Mesodermal cell (in vitro differentiated cells): ENCODE results near the gene KCTD18.

Experiments
- H3K27ac ChIP-seq: 2 replicates; pipeline ENCODE4 v1.7.0; 2013; ENCODE audit warnings: mild to moderate bottlenecking, low read depth, low read length, moderate library complexity; ENCODE audit not compliant: severe bottlenecking
- H3K36me3 ChIP-seq: 2 replicates; pipeline ENCODE4 v1.7.1; 2013; ENCODE audit warnings: mild to moderate bottlenecking, low read length, moderate library complexity; ENCODE audit not compliant: control insufficient read depth, insufficient read depth
- H3K4me1 ChIP-seq: one replicate; pipeline ENCODE4 v1.7.1; 2013; ENCODE audit warnings: mild to moderate bottlenecking, low read length; ENCODE audit not compliant: insufficient read depth, control insufficient read depth, poor library complexity, severe bottlenecking
- H3K4me3 ChIP-seq: 2 replicates; pipeline ENCODE4 v1.7.0; 2013; ENCODE audit warnings: low read length, control low read depth, mild to moderate bottlenecking; ENCODE audit not compliant: insufficient read depth, poor library complexity, severe bottlenecking; ENCODE audit errors: extremely low read depth
- H3K9me3 ChIP-seq: 2 replicates; pipeline ENCODE4 v1.7.1; 2013; ENCODE audit warnings: mild to moderate bottlenecking, low read length, moderate library complexity; ENCODE audit not compliant: control insufficient read depth
- WGBS, 2 experiments: methylation state at CpG; one replicate each; pipeline ENCODE4 v1.1.5; 2013; ENCODE audit warnings: missing lambda C conversion rate in 2 of 2; ENCODE audit not compliant: insufficient coverage in 2 of 2; 5-methylcytosine and 5-hydroxymethylcytosine counted together

KCTD18 gene

DNA sequence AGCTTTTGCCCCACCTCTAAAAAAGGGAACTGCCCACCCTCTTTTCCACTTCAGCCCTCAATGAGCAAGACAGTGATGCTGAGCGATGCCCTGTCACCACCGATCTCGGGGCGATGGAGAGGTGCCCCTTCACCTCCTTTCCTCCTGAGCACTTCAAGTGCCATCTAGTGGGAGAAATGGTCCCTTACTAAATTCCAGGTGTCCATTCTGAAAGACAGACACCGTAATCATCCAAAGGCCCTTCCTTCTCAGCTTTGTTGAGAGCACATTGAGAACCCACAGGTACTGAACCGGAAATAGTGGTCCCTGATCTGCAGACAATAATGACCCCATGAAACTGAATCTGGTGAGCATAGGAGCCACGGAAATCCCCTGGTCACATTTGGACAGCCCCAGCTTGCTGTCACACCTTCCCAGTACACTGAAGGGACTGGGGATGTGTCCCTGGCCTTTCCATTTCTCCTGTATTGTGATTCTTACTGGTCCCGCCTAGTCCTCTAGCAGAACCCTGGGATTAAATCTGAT, 38.5 kb downstream of the KCTD18 start:
- no peak overlapping the region for H3K27ac ChIP-seq
- no peaks in the 10 kb centered on the region for H3K9me3 ChIP-seq
- 85 to 93% methylated on average over 7 to 8 of the region's 8 CpGs for WGBS, 2 experiments
- H3K36me3 ChIP-seq = peaks cover 96% of the 10 kb centered on the region
- no peak overlapping the region for H3K4me3 ChIP-seq
- peaks cover 14% of the 10 kb centered on the region for H3K4me1 ChIP-seq

GRCh38 chr2:200470230-200470629, 39.6 kb downstream of the KCTD18 start:
- 65 to 100% methylated on average over 1 to 3 of the region's 3 CpGs for whole genome bisulfite sequencing, 2 experiments
- no peak overlapping the region for H3K4me3 ChIP-seq
- peaks cover 14% of the 10 kb centered on the region for H3K4me1 ChIP-seq
- no peaks in the 10 kb centered on the region for H3K9me3 ChIP-seq
- H3K36me3 ChIP-seq = peaks cover 97% of the 10 kb centered on the region
- H3K27ac ChIP-seq = peak overlapping the region; percentile 36

DNA sequence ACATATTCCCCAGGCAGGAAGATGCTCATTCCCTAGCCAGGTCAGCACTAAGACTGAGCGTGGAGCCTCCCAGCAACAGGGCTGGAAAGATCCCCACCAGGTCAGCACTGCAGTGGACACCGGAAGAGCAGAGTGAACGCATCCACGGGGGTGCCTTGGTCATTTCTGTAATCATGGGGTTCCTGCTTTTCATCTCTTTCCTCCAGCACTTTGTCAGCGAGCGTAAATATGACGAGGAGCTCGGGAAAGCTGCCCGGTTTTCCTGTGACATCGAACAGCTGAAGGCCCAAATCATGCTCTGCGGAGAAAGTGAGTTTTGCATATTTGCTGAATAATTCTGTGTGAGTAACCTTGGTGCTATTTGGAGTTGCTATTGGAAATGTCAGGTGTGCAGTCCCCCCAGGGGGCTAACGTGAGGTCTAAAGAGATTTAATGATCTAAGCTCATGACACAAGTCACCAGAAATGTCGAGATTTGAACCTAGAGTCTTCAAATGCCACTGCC, 40.1 kb downstream of the KCTD18 start:
- no peaks in the 10 kb centered on the region for H3K9me3 ChIP-seq
- peaks cover 97% of the 10 kb centered on the region for H3K36me3 ChIP-seq
- peaks cover 14% of the 10 kb centered on the region for H3K4me1 ChIP-seq
- no peak overlapping the region for H3K4me3 ChIP-seq
- WGBS, 2 experiments = 93 to 97% methylated on average over 12 to 13 of the region's 13 CpGs
- peak overlapping the region; percentile 55 for H3K27ac ChIP-seq

- H3K4me3 ChIP-seq = no peak overlapping the region
- peaks cover 14% of the 10 kb centered on the region for H3K4me1 ChIP-seq
- WGBS, 2 experiments = 98 to 100% methylated on average over 3 to 5 of the region's 8 CpGs
- H3K9me3 ChIP-seq = no peaks in the 10 kb centered on the region
- no peak overlapping the region for H3K27ac ChIP-seq
- H3K36me3 ChIP-seq = peaks cover 95% of the 10 kb centered on the region
Measured at GRCh38 chr2:200467806-200468681, 41.8 kb downstream of the KCTD18 start.

DNA sequence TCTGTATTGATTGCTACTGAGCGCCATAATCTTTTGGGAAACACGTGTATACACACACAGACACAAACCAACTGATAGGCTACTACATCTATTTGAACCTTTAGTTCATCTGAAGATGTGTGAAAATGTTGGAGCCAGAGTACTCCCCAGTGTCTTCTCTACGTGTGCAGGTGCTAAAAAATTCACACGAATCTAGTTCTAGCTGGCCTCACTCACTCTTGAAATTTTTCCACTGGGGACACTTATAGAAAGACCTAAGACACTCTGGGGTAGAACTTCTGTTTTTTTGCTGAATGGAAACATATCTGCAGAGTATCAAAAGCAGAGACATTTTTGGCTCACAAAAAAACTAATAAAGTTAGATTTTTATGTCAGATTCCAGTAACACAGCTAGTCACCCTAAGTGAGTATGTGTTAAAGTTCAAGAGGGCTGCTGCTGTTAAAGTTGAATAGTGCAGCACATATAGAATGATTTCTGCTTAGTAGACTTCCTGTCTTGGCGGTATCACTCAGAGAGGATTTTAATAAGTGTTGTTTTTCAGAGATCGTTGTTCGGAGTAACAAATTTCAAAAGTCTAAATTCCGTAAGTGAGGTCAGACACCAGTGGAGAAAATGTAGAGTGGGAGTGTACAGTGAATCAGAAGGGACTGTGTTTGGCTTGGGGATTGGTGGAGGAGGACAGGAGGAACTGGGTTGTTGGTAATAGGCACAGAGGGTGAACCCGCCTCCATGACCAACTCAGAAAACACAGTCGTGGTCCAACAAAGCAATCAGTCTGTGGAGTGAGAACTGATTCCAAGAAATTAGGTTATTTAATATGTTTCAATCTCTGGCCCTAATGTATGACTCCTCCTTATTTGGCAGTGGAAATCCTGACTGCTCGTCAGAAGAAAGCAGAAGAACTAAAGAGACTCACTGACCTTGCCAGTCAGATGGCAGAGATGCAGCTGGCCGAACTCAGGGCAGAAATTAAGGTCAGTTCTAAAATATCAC, 43.1 kb downstream of the KCTD18 start:
- Histone ChIP-seq H3K27ac (no peak overlapping the region), H3K36me3 (peaks cover 95% of the 10 kb centered on the region), H3K4me1 (peaks cover 14% of the 10 kb centered on the region), H3K9me3 (no peaks in the 10 kb centered on the region), H3K4me3 (no peak overlapping the region)
- 96 to 97% methylated on average over 8 to 9 of the region's 12 CpGs for WGBS, 2 experiments

DNA sequence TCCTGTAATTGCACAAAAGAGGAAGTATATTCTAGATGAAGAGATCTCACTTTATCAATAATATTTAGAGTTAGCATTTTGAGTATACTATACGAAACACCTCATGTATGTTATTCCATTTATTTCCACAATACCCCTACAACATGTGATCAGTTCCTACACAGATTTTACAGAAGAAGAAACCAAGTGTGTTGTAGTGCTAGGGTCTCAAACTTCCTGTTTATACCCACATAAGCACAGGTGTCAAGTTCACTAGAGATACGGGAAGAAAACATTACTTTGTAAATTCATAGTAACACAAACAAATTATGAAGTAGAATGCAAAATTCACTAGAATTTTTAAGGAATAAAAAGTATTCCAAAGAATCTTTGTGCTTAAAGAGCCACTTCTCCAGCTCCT, 46.4 kb downstream of the KCTD18 start:
- Histone ChIP-seq H3K36me3 (peaks cover 81% of the 10 kb centered on the region), H3K4me3 (no peak overlapping the region), H3K4me1 (peaks cover 2% of the 10 kb centered on the region), H3K27ac (no peak overlapping the region), H3K9me3 (no peaks in the 10 kb centered on the region)
- WGBS, 2 experiments = no CpG with 5 or more reads among the region's 2 CpGs

DNA sequence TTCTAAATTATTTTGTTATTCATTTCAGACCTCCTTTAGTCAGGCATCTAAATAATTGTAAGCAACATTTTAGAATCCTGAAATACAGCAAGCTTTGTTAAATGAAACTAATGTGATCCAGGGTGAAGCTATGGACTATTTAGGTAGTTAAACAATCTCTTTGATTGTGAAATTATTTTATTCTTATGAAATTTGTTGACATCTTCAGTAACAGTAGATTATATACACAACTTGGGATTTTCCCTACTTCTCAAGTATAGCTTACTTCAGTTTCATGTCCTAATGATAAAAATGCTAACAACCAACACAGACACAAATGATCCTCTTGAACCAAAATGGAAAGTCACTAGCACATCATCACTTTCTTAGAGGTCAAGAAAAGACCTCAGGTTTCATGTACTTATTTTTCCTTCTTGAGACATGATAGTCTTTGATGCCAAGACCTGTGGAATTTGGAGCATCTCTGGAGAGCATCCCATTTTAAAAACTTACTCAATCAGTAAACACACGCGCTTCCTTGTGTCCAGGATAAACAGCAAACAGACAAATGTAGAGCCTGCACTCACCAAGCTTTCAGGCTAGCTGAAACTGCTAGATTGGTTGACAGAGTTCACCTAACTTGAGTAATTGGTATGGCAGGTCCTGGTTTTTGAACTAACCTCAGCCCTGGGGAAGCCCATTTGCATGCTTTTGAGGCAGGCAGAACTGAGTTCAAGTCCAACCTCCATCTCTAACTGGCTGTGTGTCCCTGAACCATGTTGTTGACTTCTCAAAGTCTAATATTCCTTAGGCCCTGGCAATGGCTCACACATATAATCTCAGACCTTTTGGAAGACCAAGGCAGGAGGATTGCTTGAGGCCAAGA, 47.8 kb downstream of the KCTD18 start:
- Histone ChIP-seq H3K9me3 (no peaks in the 10 kb centered on the region), H3K36me3 (peaks cover 73% of the 10 kb centered on the region), H3K4me1 (no peaks in the 10 kb centered on the region), H3K27ac (no peak overlapping the region), H3K4me3 (no peak overlapping the region)
- WGBS, 2 experiments = 93 to 100% methylated on average over 2 of the region's 2 CpGs

- Histone ChIP-seq H3K27ac (no peak overlapping the region), H3K9me3 (no peaks in the 10 kb centered on the region), H3K4me3 (no peak overlapping the region), H3K36me3 (peaks cover 62% of the 10 kb centered on the region), H3K4me1 (peaks cover 11% of the 10 kb centered on the region)
- 100% methylated on average over 2 to 3 of the region's 3 CpGs for WGBS, 2 experiments
Measured at GRCh38 chr2:200459101-200459500, 50.8 kb downstream of the KCTD18 start.

DNA sequence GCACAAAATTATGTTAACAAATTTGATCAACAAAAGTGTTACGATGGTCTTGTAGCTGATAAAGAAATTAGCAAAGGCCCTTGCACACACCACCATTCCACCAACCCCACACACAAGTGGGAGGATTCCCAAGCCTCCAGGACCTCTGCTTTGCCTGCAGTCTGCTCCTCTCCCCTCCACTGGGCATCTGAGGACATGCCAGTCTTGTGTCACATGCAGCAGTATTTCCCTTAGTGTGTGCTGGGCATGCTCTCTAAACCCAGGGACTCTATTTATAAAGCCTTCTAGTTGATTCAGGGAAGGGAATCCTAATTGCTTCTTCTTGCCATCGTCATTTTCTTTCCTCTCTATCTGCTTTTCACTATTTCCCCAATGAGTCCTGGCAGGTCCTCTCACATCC, 53.3 kb downstream of the KCTD18 start:
- 56% methylated on average over 1 of the region's 2 CpGs; no CpG with 5 or more reads in 1 of the 2 experiments for WGBS, 2 experiments
- H3K36me3 ChIP-seq = peaks cover 56% of the 10 kb centered on the region
- no peak overlapping the region for H3K27ac ChIP-seq
- peaks cover 14% of the 10 kb centered on the region for H3K4me1 ChIP-seq
- no peak overlapping the region for H3K4me3 ChIP-seq
- H3K9me3 ChIP-seq = no peaks in the 10 kb centered on the region
